IMR-90 (cell line): ENCODE measurements around the gene PTPN22. TPM values are rescaled to one million over a fixed set of nuclear protein-coding genes. Genes with fewer than 3 reads are reported as not detected.

Experiments
- ATAC-seq: fragments of 200-7000 bp; cut with Tn5 transposase; 2 replicates; pipeline ENCODE4 v1.9.1; 2020; ENCODE audit warnings: low read depth, mild to moderate bottlenecking, moderate library complexity
- BruUV-seq: library from RNA; stranded (reverse); fragments of 400-500 nt; replicated peaks from 2 replicates; lab custom pipeline; 2021; lab: Mats Ljungman, UMichigan
- CTCF ChIA-PET: fragments of 300-600 bp; formaldehyde crosslinking; extraction: SDS; loops from one replicate; lab custom pipeline; 2021; ENCODE audit warnings: antibody characterized with exemption; lab: Yijun Ruan, JAX
- POLR2A ChIA-PET: fragments of 300-600 bp; sonication (Branson Sonifier 250); formaldehyde crosslinking; loops from one replicate; lab custom pipeline; 2022; ENCODE audit warnings: antibody characterized with exemption; ENCODE audit not compliant: unreplicated experiment; lab: Charles Lee
- DNase-seq: peaks from one replicate; pipeline ENCODE4 v3.0.0; 2013
- H2AFZ ChIP-seq: replicated peaks from 2 replicates; pipeline ENCODE3; 2013; ENCODE audit warnings: low read length, mild to moderate bottlenecking; ENCODE audit not compliant: poor library complexity
- H2AK5ac ChIP-seq: 2 replicates; pipeline ENCODE4 v1.6.1; 2013; ENCODE audit warnings: low read depth, low read length, inconsistent platforms
- H2AK9ac ChIP-seq: replicated peaks from 2 replicates; pipeline ENCODE3; 2013; ENCODE audit warnings: mild to moderate bottlenecking, low read depth, low read length, moderate library complexity; ENCODE audit not compliant: poor library complexity
- H2BK120ac ChIP-seq: 2 replicates; pipeline ENCODE4 v1.6.1; 2013; ENCODE audit warnings: low read depth, low read length, inconsistent platforms
- H2BK15ac ChIP-seq: 3 replicates; pipeline ENCODE4 v1.6.1; 2013; ENCODE audit warnings: low read depth, low read length, inconsistent platforms
- H2BK20ac ChIP-seq: 2 replicates; pipeline ENCODE4 v1.6.1; 2013; ENCODE audit warnings: low read depth, mild to moderate bottlenecking, inconsistent platforms, low read length, moderate library complexity
- H2BK5ac ChIP-seq: 2 replicates; pipeline ENCODE4 v1.6.1; 2013; ENCODE audit warnings: mild to moderate bottlenecking, low read depth, low read length, inconsistent platforms; ENCODE audit not compliant: poor library complexity, severe bottlenecking
- H3K14ac ChIP-seq: replicated peaks from 2 replicates; pipeline ENCODE4 v1.6.1; 2013; ENCODE audit warnings: low read depth, low read length, inconsistent platforms
- H3K18ac ChIP-seq: 2 replicates; pipeline ENCODE4 v1.6.1; 2013; ENCODE audit warnings: low read depth, low read length, control low read depth
- H3K23ac ChIP-seq: 2 replicates; pipeline ENCODE4 v1.6.1; 2013; ENCODE audit warnings: low read depth, low read length, inconsistent platforms
- H3K27ac ChIP-seq: 2 replicates; pipeline ENCODE4 v1.5.1; 2013; ENCODE audit warnings: mild to moderate bottlenecking, control low read depth, low read length; ENCODE audit not compliant: insufficient read depth
- H3K27me3 ChIP-seq: 2 replicates; pipeline ENCODE4 v1.6.1; 2013; ENCODE audit warnings: low read length; ENCODE audit not compliant: control insufficient read depth, insufficient read depth
- H3K36me3 ChIP-seq: 2 replicates; pipeline ENCODE4 v1.6.1; 2013; ENCODE audit warnings: low read length, mixed read lengths; ENCODE audit not compliant: control insufficient read depth, insufficient read depth
- H3K4ac ChIP-seq: 2 replicates; pipeline ENCODE4 v1.6.1; 2013; ENCODE audit warnings: low read depth, low read length, inconsistent platforms
- H3K4me1 ChIP-seq: 2 replicates; pipeline ENCODE4 v1.6.1; 2013; ENCODE audit warnings: low read length, mixed read lengths; ENCODE audit not compliant: control insufficient read depth, insufficient read depth
- H3K4me2 ChIP-seq: 2 replicates; pipeline ENCODE4 v1.6.1; 2013; ENCODE audit warnings: low read depth, mild to moderate bottlenecking, control low read depth, low read length, moderate library complexity
- H3K4me3 ChIP-seq: 2 replicates; pipeline ENCODE4 v1.5.1; 2013; ENCODE audit warnings: low read depth, mild to moderate bottlenecking, control low read depth, low read length, moderate library complexity; ENCODE audit not compliant: insufficient read depth
- H3K56ac ChIP-seq: 2 replicates; pipeline ENCODE4 v1.6.1; 2013; ENCODE audit warnings: low read length, inconsistent platforms; ENCODE audit not compliant: insufficient read depth; ENCODE audit errors: extremely low read depth
- H3K79me1 ChIP-seq, 2 experiments: 2 replicates each; pipeline ENCODE4 v1.6.1; 2013; ENCODE audit warnings: low read length in 2 of 2, inconsistent platforms in 1 of 2, low read depth in 1 of 2
- H3K9ac ChIP-seq: 2 replicates; pipeline ENCODE4 v1.6.1; 2013; ENCODE audit warnings: low read depth, low read length, control low read depth
- H3K9me1 ChIP-seq: 2 replicates; pipeline ENCODE4 v1.6.1; 2013; ENCODE audit warnings: low read length, inconsistent platforms; ENCODE audit not compliant: insufficient read depth
- H3K9me3 ChIP-seq: 2 replicates; pipeline ENCODE4 v1.6.1; 2013; ENCODE audit warnings: low read length; ENCODE audit not compliant: control insufficient read depth, insufficient read depth
- H4K20me1 ChIP-seq: 2 replicates; pipeline ENCODE4 v1.6.1; 2013; ENCODE audit warnings: low read length, inconsistent platforms; ENCODE audit not compliant: insufficient read depth
- H4K5ac ChIP-seq: 2 replicates; pipeline ENCODE4 v1.6.1; 2013; ENCODE audit warnings: mild to moderate bottlenecking, low read depth, low read length, control low read depth
- H4K8ac ChIP-seq, 2 experiments: 2 replicates each; pipeline ENCODE4 v1.6.1; 2013; ENCODE audit warnings: low read depth in 2 of 2, low read length in 2 of 2, control low read depth in 1 of 2, inconsistent platforms in 1 of 2
- H4K91ac ChIP-seq: 2 replicates; pipeline ENCODE4 v1.6.1; 2013; ENCODE audit warnings: low read depth, low read length, inconsistent platforms; ENCODE audit not compliant: insufficient read depth
- CEBPB ChIP-seq: IDR thresholded peaks from 2 replicates; pipeline ENCODE4 v1.6.1; 2012; ENCODE audit warnings: low read depth, low read length, improper control_type of control experiment
- CHD1 ChIP-seq: IDR thresholded peaks from 2 replicates; pipeline ENCODE4 v1.6.1; 2012; ENCODE audit warnings: low read depth, low read length, improper control_type of control experiment
- FOS ChIP-seq: fragments of 150-350 bp; IDR thresholded peaks from 2 replicates; pipeline ENCODE4 v1.6.1; 2016; ENCODE audit warnings: low read depth, low read length
- MAFK ChIP-seq: IDR thresholded peaks from 2 replicates; pipeline ENCODE4 v1.6.1; 2012; ENCODE audit warnings: low read depth, low read length, improper control_type of control experiment
- MAZ ChIP-seq: IDR thresholded peaks from 2 replicates; pipeline ENCODE4 v1.6.1; 2012; ENCODE audit warnings: low read depth, mild to moderate bottlenecking, low read length, improper control_type of control experiment, moderate library complexity, borderline replicate concordance
- MXI1 ChIP-seq: IDR thresholded peaks from 2 replicates; pipeline ENCODE4 v1.6.1; 2012; ENCODE audit warnings: low read depth, mild to moderate bottlenecking, low read length, moderate library complexity, borderline replicate concordance
- NFE2L2 ChIP-seq: fragments of 150-350 bp; IDR thresholded peaks from 2 replicates; pipeline ENCODE4 v1.6.1; 2016; ENCODE audit warnings: low read depth, mild to moderate bottlenecking, low read length
- RAD21 ChIP-seq: IDR thresholded peaks from 2 replicates; pipeline ENCODE4 v1.6.1; 2012; ENCODE audit warnings: low read length, improper control_type of control experiment
- RCOR1 ChIP-seq: IDR thresholded peaks from 2 replicates; pipeline ENCODE4 v1.6.1; 2012; ENCODE audit warnings: mild to moderate bottlenecking, low read length, improper control_type of control experiment; ENCODE audit not compliant: insufficient replicate concordance
- RFX5 ChIP-seq: IDR thresholded peaks from 2 replicates; pipeline ENCODE4 v1.8.0; 2012; ENCODE audit warnings: low read depth, mild to moderate bottlenecking, low read length, moderate library complexity
- SMC3 ChIP-seq: fragments of 150-350 bp; IDR thresholded peaks from 2 replicates; pipeline ENCODE4 v1.6.1; 2016; ENCODE audit warnings: low read depth, mild to moderate bottlenecking, antibody characterized with exemption, low read length, moderate library complexity
- WGBS, 2 experiments: methylation state at CpG; one replicate each; pipeline versions ENCODE4 v1.1.5 to v1.1.7; 2013; ENCODE audit warnings: missing lambda C conversion rate in 2 of 2; ENCODE audit not compliant: insufficient read length in 1 of 2; ENCODE audit errors: extremely low coverage in 2 of 2; 5-methylcytosine and 5-hydroxymethylcytosine counted together
- dilution Hi-C: fragments of 300-500 bp; cut with HindIII; formaldehyde crosslinking; loops from one replicate; pipeline ENCODE4 v1.14.3; 2018; ENCODE audit warnings: low sequenced_read_pairs; ENCODE audit not compliant: unreplicated experiment
- in situ Hi-C: fragments of 300-500 bp; cut with MboI; formaldehyde crosslinking; loops from 3 replicates; pipeline ENCODE4 v1.14.3; 2019; ENCODE audit warnings: low sequenced_read_pairs, inconsistent platforms, mixed read lengths
- intact Hi-C: fragments of 100-400 bp; cut with micrococcal nuclease; formaldehyde crosslinking; loops from 2 replicates; pipeline ENCODE4 v1.10.0; 2022
- polyA plus RNA-seq, 3 experiments: library from polyadenylated mRNA; depleted of rRNA; stranded (reverse); fragments of >200 nt; gene quantifications; 2 replicates each; pipeline ENCODE4 v1.2.3, GENCODE V29; 2012; ENCODE audit warnings: low replicate concordance in 1 of 3
- total RNA-seq: library from RNA; depleted of rRNA; stranded (reverse); fragments of >200 nt; gene quantifications from 2 replicates; pipeline ENCODE4 v1.2.3, GENCODE V29; 2012
- TF ChIP-seq, protein P1 (sequence below): fragments of 150-350 bp; IDR thresholded peaks from 2 replicates; pipeline ENCODE4 v1.6.1; 2017; ENCODE audit warnings: mild to moderate bottlenecking, antibody characterized with exemption, low read length, low read depth
- TF ChIP-seq, protein P2 (sequence below): conservative IDR thresholded peaks from 2 replicates; pipeline ENCODE4 v1.5.1; 2012; ENCODE audit warnings: mild to moderate bottlenecking, low read depth, low read length, improper control_type of control experiment
- TF ChIP-seq, protein P3 (sequence below): fragments of 150-350 bp; IDR thresholded peaks from 2 replicates; pipeline ENCODE4 v1.6.1; 2016; ENCODE audit warnings: low read depth, mild to moderate bottlenecking, low read length, moderate library complexity, borderline replicate concordance

Gene PTPN22
- total and polyA plus RNA-seq, 2 of the 4 experiments (the other 2 are of a cell fraction) = 0.14 to 0.18 TPM

DNA sequence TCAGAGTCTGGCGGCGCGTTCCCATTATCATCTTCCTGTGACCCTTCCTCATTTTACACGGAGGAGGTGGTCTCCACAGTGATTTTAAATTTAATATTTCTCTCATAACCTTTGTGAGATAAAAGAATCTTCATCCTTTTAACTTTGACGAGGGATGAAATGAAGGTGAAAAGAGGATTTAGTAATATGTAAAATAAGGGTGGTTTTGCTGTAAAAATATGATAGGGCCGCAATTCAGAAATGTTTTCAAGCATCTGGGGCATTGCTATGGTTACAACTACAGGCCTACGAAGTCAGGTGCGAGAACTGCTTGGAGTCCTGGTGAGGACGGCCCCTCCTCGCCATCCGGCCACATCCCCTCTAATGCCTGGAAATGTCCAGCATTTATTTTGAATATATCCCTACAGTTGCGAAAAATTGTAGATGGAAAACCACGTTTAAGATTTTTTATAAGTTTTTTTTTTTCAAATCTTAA, 58.8 kb downstream of the PTPN22 start:
- Histone ChIP-seq H4K8ac (peak overlapping the region; percentile 95), H2AK9ac (peak overlapping the region; percentile 89), H3K18ac (peak overlapping the region; percentile 62; the same call in 1 of the 2 replicates), H2AFZ (peak overlapping the region; percentile 92), H2BK20ac (0 out of 2 replicates have a peak overlapping the region, but pooled peaks have one; percentile 2), H3K36me3 (no peaks in the 10 kb centered on the region), H3K79me1 (peaks cover 0 to 27% of the 10 kb centered on the region in 2 experiments; a peak in 2 of 4 replicates), H4K5ac (peak overlapping the region; percentile 96), H4K20me1 (peaks cover 22% of the 10 kb centered on the region; the same call in 1 of the 2 replicates), H3K56ac (peak overlapping the region; percentile 67), H2BK15ac (peak overlapping the region; percentile 59; the same call in 2 of the 3 replicates), H2BK5ac (peak overlapping the region; percentile 91), H4K91ac (peak overlapping the region; percentile 81), H2AK5ac (peak overlapping the region; percentile 83), H3K9ac (peak overlapping the region; percentile 74), H3K4ac (peak overlapping the region; percentile 86), H3K9me3 (no peaks in the 10 kb centered on the region), H3K27ac (peak overlapping the region; percentile 60), H3K4me2 (peak overlapping the region; percentile 77), H3K14ac (peak overlapping the region; percentile 80), H3K4me1 (peaks cover 4% of the 10 kb centered on the region), H3K23ac (peak overlapping the region; percentile 43; the same call in 1 of the 2 replicates), H3K4me3 (peak overlapping the region; percentile 49), H2BK120ac (peak overlapping the region; percentile 31; the same call in 1 of the 2 replicates), H3K27me3 (no peaks in the 10 kb centered on the region), H3K9me1 (no peaks in the 10 kb centered on the region)
- in situ Hi-C loops (no loop called here), dilution Hi-C loops (no loop called here), intact Hi-C loops (loop anchor here (1.0 to 10.0 kb wide), 3 partner anchors 53 to 418 kb away; partner anchors contain the start of genes AP4B1, MAGI3 and PHTF1)
- DNase-seq = no peak
- POLR2A ChIA-PET = interaction anchor here (1.0 kb wide), 2 partner anchors 29 to 425 kb away, joined by 3 to 4 read pairs; no protein-coding TSS in a partner anchor
- no peak for TF ChIP-seq CHD1
- TF ChIP-seq NFE2L2 = no peak
- TF ChIP-seq MAZ = no peak
- TF ChIP-seq RAD21 = no peak
- TF ChIP-seq RFX5 = no peak
- TF ChIP-seq SMC3 = no peak
- no peak for TF ChIP-seq CEBPB
- TF ChIP-seq RCOR1 = no peak
- TF ChIP-seq, protein P1, sequence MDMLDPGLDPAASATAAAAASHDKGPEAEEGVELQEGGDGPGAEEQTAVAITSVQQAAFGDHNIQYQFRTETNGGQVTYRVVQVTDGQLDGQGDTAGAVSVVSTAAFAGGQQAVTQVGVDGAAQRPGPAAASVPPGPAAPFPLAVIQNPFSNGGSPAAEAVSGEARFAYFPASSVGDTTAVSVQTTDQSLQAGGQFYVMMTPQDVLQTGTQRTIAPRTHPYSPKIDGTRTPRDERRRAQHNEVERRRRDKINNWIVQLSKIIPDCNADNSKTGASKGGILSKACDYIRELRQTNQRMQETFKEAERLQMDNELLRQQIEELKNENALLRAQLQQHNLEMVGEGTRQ = no peak
- TF ChIP-seq, protein P2, sequence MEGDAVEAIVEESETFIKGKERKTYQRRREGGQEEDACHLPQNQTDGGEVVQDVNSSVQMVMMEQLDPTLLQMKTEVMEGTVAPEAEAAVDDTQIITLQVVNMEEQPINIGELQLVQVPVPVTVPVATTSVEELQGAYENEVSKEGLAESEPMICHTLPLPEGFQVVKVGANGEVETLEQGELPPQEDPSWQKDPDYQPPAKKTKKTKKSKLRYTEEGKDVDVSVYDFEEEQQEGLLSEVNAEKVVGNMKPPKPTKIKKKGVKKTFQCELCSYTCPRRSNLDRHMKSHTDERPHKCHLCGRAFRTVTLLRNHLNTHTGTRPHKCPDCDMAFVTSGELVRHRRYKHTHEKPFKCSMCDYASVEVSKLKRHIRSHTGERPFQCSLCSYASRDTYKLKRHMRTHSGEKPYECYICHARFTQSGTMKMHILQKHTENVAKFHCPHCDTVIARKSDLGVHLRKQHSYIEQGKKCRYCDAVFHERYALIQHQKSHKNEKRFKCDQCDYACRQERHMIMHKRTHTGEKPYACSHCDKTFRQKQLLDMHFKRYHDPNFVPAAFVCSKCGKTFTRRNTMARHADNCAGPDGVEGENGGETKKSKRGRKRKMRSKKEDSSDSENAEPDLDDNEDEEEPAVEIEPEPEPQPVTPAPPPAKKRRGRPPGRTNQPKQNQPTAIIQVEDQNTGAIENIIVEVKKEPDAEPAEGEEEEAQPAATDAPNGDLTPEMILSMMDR = no peak
- TF ChIP-seq FOS = no peak
- TF ChIP-seq, protein P3, sequence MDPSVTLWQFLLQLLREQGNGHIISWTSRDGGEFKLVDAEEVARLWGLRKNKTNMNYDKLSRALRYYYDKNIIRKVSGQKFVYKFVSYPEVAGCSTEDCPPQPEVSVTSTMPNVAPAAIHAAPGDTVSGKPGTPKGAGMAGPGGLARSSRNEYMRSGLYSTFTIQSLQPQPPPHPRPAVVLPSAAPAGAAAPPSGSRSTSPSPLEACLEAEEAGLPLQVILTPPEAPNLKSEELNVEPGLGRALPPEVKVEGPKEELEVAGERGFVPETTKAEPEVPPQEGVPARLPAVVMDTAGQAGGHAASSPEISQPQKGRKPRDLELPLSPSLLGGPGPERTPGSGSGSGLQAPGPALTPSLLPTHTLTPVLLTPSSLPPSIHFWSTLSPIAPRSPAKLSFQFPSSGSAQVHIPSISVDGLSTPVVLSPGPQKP = no peak
- TF ChIP-seq MAFK = no peak
- TF ChIP-seq MXI1 = no peak
- CTCF ChIA-PET = interaction anchor here (0.6 kb wide), 1 partner anchor 78 kb away, joined by 3 read pairs; no protein-coding TSS in a partner anchor
- BruUV-seq = no TSS peak
- 100% methylated on average over 1 of the region's 13 CpGs; no CpG with 5 or more reads in 1 of the 2 experiments for WGBS, 2 experiments
- no peak for ATAC-seq
